Measurements from ENCODE around the gene DNAH1. TPM values are rescaled to one million over a fixed set of nuclear protein-coding genes. Genes with fewer than 3 reads are reported as not detected.

The DNAH1 gene
- total RNA-seq, 1 experiment from 2014 or later, result 5.5 TPM

DNA sequence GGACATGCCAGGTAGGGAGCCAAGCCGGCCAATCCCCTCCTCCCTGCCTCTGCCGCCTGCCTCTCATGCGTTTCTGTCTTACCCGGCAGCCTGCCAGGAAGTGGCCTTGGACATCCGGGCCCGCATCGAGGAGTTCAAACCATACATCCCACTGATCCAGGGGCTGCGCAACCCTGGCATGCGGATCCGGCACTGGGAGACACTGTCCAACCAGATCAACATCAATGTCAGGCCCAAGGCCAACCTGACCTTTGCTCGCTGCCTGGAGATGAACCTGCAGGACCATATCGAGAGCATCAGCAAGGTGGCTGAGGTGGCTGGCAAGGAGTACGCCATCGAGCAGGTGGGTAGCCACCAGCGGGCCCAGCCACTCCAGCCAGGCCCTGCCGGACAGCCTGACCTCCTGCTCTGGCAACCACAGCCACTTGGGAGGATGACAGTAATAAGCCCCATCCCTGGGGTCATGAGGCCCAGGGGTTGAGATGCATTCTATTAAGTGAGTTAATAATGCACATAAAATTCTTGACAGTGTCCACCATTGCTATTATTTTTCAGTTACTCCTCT lies 37.3 kb downstream of the DNAH1 start:
- Histone ChIP-seq H3K4me3 (replicated peaks in 1 of 2; ENCODE audit: low read depth in 1 of 2, low read length in 2 of 2) (no peak overlapping the region), H3K4me1 (ENCODE audit: control insufficient read depth in 1 of 2, insufficient read depth in 2 of 2, low read length in 2 of 2) (no peaks in the 10 kb centered on the region), H3K9me2 (ENCODE audit: insufficient read depth) (no peaks in the 10 kb centered on the region), H3K9me3 (ENCODE audit: control insufficient read depth in 1 of 2, insufficient read depth in 1 of 2, low read depth in 1 of 2, low read length in 2 of 2) (no peaks in the 10 kb centered on the region), H3K27ac (ENCODE audit: low read depth, low read length) (no peak overlapping the region), H3K4me2 (ENCODE audit: low read length) (no peak overlapping the region), H4K20me1 (ENCODE audit: insufficient read depth) (no peaks in the 10 kb centered on the region), H3K79me2 (ENCODE audit: insufficient read depth, low read length) (no peaks in the 10 kb centered on the region), H3K27me3 (ENCODE audit: insufficient read depth, low read length) (no peaks in the 10 kb centered on the region), H3K9ac (ENCODE audit: low read length) (no peak overlapping the region), H3K36me3 (ENCODE audit: control insufficient read depth in 1 of 2, insufficient read depth in 2 of 2, low read length in 2 of 2) (no peaks in the 10 kb centered on the region), H2AFZ (ENCODE audit: low read depth, low read length, poor library complexity, severe bottlenecking) (no peak overlapping the region)
- no TSS peak for BruUV-seq (replicated peaks)
- no peak for DNase-seq (ENCODE audit: low read depth, low spot score)
- CTCF ChIA-PET, result no interaction called here
- POLR2A ChIA-PET, result no interaction called here
- intact Hi-C loops (cut with micrococcal nuclease), result no loop called here
- TF ChIP-seq RAD21 (IDR thresholded peaks at IDR 0.05; ENCODE audit: low read depth) (no peak), TCF7L2 (IDR thresholded peaks at IDR 0.05; ENCODE audit: borderline replicate concordance, extremely low read depth, insufficient read depth, insufficient read length) (no peak), FOSL1 (IDR thresholded peaks at IDR 0.05; ENCODE audit: low read depth) (no peak), JUND (IDR thresholded peaks at IDR 0.05) (no peak), ZFX (IDR thresholded peaks at IDR 0.05) (no peak), EZH2phosphoT487 (IDR thresholded peaks at IDR 0.05; ENCODE audit: borderline replicate concordance) (no peak), SP1 (IDR thresholded peaks at IDR 0.05; ENCODE audit: low read depth) (no peak), SIN3A (IDR thresholded peaks at IDR 0.05; ENCODE audit: low read depth) (no peak), CBX3 (IDR thresholded peaks at IDR 0.05; ENCODE audit: low read depth) (no peak), EZH2 (IDR thresholded peaks at IDR 0.05) (no peak), ZNF274 (IDR thresholded peaks at IDR 0.05; ENCODE audit: low read depth, low read length) (no peak), ZBTB33 (IDR thresholded peaks at IDR 0.05; ENCODE audit: extremely low read depth, insufficient replicate concordance, low read length) (no peak), YY1 (IDR thresholded peaks at IDR 0.05; ENCODE audit: extremely low read depth, insufficient replicate concordance, low read depth, low read length) (no peak), POLR2AphosphoS5 (IDR thresholded peaks at IDR 0.05; ENCODE audit: low read depth, low read length) (no peak)
- TF ChIP-seq, protein P1, sequence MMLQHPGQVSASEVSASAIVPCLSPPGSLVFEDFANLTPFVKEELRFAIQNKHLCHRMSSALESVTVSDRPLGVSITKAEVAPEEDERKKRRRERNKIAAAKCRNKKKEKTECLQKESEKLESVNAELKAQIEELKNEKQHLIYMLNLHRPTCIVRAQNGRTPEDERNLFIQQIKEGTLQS (IDR thresholded peaks at IDR 0.05), result no peak
- TF ChIP-seq, protein P2, sequence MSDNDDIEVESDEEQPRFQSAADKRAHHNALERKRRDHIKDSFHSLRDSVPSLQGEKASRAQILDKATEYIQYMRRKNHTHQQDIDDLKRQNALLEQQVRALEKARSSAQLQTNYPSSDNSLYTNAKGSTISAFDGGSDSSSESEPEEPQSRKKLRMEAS (IDR thresholded peaks at IDR 0.05), result no peak
- TF ChIP-seq, protein P3, sequence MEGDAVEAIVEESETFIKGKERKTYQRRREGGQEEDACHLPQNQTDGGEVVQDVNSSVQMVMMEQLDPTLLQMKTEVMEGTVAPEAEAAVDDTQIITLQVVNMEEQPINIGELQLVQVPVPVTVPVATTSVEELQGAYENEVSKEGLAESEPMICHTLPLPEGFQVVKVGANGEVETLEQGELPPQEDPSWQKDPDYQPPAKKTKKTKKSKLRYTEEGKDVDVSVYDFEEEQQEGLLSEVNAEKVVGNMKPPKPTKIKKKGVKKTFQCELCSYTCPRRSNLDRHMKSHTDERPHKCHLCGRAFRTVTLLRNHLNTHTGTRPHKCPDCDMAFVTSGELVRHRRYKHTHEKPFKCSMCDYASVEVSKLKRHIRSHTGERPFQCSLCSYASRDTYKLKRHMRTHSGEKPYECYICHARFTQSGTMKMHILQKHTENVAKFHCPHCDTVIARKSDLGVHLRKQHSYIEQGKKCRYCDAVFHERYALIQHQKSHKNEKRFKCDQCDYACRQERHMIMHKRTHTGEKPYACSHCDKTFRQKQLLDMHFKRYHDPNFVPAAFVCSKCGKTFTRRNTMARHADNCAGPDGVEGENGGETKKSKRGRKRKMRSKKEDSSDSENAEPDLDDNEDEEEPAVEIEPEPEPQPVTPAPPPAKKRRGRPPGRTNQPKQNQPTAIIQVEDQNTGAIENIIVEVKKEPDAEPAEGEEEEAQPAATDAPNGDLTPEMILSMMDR (IDR thresholded peaks at IDR 0.05 in 2 of 3, conservative IDR thresholded peaks at IDR 0.05 in 1 of 3; ENCODE audit: borderline replicate concordance in 1 of 3, insufficient read depth in 1 of 3, low read depth in 2 of 3, low read length in 2 of 3), result no peak
- RAD21 ChIA-PET (ENCODE audit: low non-redundant PET in 1 of 2, low total read pairs in 2 of 2, uncharacterized antibody in 2 of 2, unreplicated experiment in 2 of 2), result no interaction called here
- ATAC-seq, result no peak
